ENCODE results near the gene NME9.

The NME9 gene

GRCh38 chr3:138270245-138270644, 59.4 kb downstream of the NME9 start:
- no peak for DNase-seq

GRCh38 chr3:138267083-138267482, 62.6 kb downstream of the NME9 start:
- no peak for DNase-seq

GRCh38 chr3:138265745-138266144, 63.9 kb downstream of the NME9 start:
- DNase-seq = no peak

- DNase-seq = no peak
Measured at GRCh38 chr3:138263104-138263503, 66.5 kb downstream of the NME9 start.

GRCh38 chr3:138260611-138261010, 69.0 kb downstream of the NME9 start:
- DNase-seq = no peak

- DNase-seq = no peak
Measured at GRCh38 chr3:138259126-138259525, 70.5 kb downstream of the NME9 start.

- DNase-seq = no peak
Measured at GRCh38 chr3:138257986-138258385, 71.7 kb downstream of the NME9 start.

GRCh38 chr3:138256022-138256421, 73.6 kb downstream of the NME9 start:
- DNase-seq = no peak

- DNase-seq = no peak
Measured at GRCh38 chr3:138254216-138254615, 75.4 kb downstream of the NME9 start.

- DNase-seq = no peak
Measured at GRCh38 chr3:138253609-138254008, 76.0 kb downstream of the NME9 start.

All from SW 1271 (cell line).